KMS-11 (cell line): Measurements from ENCODE around the gene PSRC1.
"Not testable (repeated sequence)": the region's sequence is repeated elsewhere in the genome, so short reads cannot be mapped to it uniquely, and the experiment has no call there.

ENCODE experiments used
- H2AFZ ChIP-seq: fragments of 200-600 bp; sonication (generic); 2 replicates; pipeline ENCODE4 v1.6.1; 2016; ENCODE audit warnings: antibody characterized with exemption, mixed run types, low read depth
- H3K27ac ChIP-seq: fragments of 200-600 bp; sonication (generic); 2 replicates; pipeline ENCODE4 v1.6.1; 2016; ENCODE audit warnings: mild to moderate bottlenecking, mixed run types
- H3K27me3 ChIP-seq: fragments of 200-600 bp; sonication (generic); 2 replicates; pipeline ENCODE4 v1.6.1; 2017; ENCODE audit warnings: mild to moderate bottlenecking, low read depth, mixed run types, moderate library complexity; ENCODE audit not compliant: insufficient read depth
- H3K36me3 ChIP-seq: fragments of 200-600 bp; sonication (generic); 2 replicates; pipeline ENCODE4 v1.6.1; 2017; ENCODE audit warnings: mild to moderate bottlenecking, mixed run types; ENCODE audit not compliant: insufficient read depth
- H3K4me1 ChIP-seq: fragments of 200-600 bp; sonication (generic); 2 replicates; pipeline ENCODE4 v1.6.1; 2016; ENCODE audit warnings: mild to moderate bottlenecking, low read depth, mixed run types; ENCODE audit not compliant: poor library complexity, severe bottlenecking
- H3K4me2 ChIP-seq: fragments of 200-600 bp; sonication (generic); 2 replicates; pipeline ENCODE4 v1.7.0; 2016; ENCODE audit warnings: mild to moderate bottlenecking, mixed run types
- H3K4me3 ChIP-seq: fragments of 200-600 bp; sonication (generic); IDR thresholded peaks from 2 replicates; pipeline ENCODE4 v1.6.1; 2017; ENCODE audit warnings: low read depth, low read length, mixed read lengths; ENCODE audit not compliant: insufficient read depth
- H3K79me2 ChIP-seq: fragments of 200-600 bp; sonication (generic); 2 replicates; pipeline ENCODE4 v1.6.1; 2016; ENCODE audit warnings: low read depth, mixed run types; ENCODE audit not compliant: insufficient read depth
- H3K9ac ChIP-seq: fragments of 200-600 bp; sonication (generic); 2 replicates; pipeline ENCODE4 v1.6.1; 2016; ENCODE audit warnings: mild to moderate bottlenecking, mixed run types
- H4K20me1 ChIP-seq: fragments of 200-600 bp; sonication (generic); 2 replicates; pipeline ENCODE4 v1.6.1; 2016; ENCODE audit warnings: mild to moderate bottlenecking, mixed run types; ENCODE audit not compliant: insufficient read depth
- TF ChIP-seq, protein P1 (sequence below): fragments of 200-600 bp; sonication (generic); conservative IDR thresholded peaks from 2 replicates; pipeline ENCODE4 v1.6.1; 2017; ENCODE audit warnings: low read depth, mild to moderate bottlenecking, antibody characterized with exemption, low read length, moderate library complexity, mixed read lengths

The PSRC1 gene

DNA sequence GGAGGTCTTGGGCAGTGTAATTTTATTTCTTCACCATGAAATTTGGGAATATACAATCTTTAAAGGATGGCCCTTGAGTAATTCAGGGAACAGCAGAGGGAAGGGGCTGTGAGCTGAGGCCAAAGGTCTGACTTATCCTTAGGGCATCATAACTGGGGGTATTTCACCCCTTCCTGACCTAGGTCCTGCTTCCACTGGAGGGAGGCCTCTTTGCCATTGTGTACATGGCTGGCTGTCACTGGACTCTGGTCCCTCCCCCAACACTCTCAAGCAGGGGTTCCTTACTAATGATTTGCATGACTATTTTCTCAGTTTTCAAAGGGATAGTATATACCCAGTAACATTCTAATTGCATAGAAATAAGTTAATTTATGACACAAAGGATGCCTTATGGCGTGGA is 7.2 kb upstream of the PSRC1 start:
- TF ChIP-seq, protein P1, sequence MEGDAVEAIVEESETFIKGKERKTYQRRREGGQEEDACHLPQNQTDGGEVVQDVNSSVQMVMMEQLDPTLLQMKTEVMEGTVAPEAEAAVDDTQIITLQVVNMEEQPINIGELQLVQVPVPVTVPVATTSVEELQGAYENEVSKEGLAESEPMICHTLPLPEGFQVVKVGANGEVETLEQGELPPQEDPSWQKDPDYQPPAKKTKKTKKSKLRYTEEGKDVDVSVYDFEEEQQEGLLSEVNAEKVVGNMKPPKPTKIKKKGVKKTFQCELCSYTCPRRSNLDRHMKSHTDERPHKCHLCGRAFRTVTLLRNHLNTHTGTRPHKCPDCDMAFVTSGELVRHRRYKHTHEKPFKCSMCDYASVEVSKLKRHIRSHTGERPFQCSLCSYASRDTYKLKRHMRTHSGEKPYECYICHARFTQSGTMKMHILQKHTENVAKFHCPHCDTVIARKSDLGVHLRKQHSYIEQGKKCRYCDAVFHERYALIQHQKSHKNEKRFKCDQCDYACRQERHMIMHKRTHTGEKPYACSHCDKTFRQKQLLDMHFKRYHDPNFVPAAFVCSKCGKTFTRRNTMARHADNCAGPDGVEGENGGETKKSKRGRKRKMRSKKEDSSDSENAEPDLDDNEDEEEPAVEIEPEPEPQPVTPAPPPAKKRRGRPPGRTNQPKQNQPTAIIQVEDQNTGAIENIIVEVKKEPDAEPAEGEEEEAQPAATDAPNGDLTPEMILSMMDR = no peak
- Histone ChIP-seq H3K27me3 (no peaks in the 10 kb centered on the region), H4K20me1 (no peaks in the 10 kb centered on the region), H3K4me3 (no peak overlapping the region), H3K4me1 (no peaks in the 10 kb centered on the region), H3K27ac (no peak overlapping the region), H3K79me2 (no peaks in the 10 kb centered on the region), H3K36me3 (no peaks in the 10 kb centered on the region), H2AFZ (no peak overlapping the region), H3K4me2 (no peak overlapping the region), H3K9ac (no peak overlapping the region)

DNA sequence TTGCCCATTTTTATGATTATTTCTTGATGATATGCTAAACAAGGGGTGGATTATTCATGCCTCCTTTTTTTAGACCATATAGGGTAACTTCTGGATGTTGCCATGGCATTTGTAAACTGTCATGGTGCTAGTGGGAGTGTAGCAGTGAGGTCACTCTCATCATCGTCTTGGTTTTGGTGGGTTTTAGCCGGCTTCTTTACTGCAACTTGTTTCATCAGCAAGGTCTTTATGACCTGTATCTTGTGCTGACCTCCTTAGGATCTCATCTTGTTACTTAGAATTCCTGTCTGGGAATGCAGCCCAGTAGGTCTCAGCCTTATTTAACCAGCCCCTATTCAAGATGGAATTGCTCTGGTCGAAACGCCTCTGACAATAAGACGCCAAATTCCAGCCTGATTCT is 3.8 kb upstream of the PSRC1 start:
- not testable (repeated sequence) for H3K27ac ChIP-seq, H3K36me3 ChIP-seq, H2AFZ ChIP-seq, H4K20me1 ChIP-seq, H3K4me3 ChIP-seq, H3K79me2 ChIP-seq, H3K4me2 ChIP-seq, H3K27me3 ChIP-seq, H3K9ac ChIP-seq
- H3K4me1 ChIP-seq = peaks cover 21% of the 10 kb centered on the region

DNA sequence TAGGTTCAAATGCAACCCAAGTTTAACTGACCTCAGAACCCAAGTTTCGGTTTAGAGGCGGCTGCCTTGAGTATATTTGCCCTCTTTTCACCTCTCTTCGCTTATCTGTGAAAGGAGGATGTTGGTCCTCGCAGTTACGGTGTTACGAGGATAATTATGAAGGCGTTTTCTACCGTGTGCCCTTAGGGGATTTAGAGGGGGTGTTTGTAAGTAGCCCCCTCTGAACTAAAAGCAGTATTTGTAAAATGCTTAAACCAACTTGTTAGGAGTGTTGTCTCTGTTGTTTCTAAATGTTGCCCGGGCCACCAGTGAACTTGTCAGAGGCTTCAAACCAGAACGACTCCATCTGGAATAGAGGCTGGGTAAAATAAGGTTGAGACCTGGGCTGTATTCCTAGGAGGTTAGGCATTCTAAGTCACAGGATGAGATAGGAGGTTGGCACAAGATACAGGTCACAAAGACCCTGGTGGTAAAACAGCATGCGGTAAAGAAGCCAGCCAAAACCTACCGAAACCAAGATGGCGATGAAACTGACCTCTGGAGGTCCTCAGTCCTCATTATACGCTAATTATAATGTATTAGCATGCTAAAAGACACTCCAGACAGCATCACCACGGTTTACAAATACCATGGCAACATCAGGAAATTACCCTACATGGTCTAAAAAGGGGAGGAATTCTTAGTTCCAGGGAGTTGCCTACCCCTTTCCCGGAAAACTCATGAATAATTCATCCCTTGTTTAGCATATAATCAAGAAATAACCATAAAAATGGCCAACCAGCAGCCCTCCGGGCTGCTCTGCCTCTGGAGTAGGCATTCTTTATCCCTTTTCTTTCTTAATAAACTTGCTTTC is 1.0 kb upstream of the PSRC1 start:
- Histone ChIP-seq H3K36me3 (no peaks in the 10 kb centered on the region), H3K4me1 (peaks cover 25% of the 10 kb centered on the region), H3K27ac (peak overlapping the region; percentile 70), H3K4me3 (peak overlapping the region; percentile 98), H4K20me1 (no peaks in the 10 kb centered on the region), H3K4me2 (peak overlapping the region; percentile 89), H3K79me2 (no peaks in the 10 kb centered on the region), H3K9ac (peak overlapping the region; percentile 70), H2AFZ (peak overlapping the region; percentile 84), H3K27me3 (no peaks in the 10 kb centered on the region)
- TF ChIP-seq, protein P1 = peak; percentile 6; the same call in 1 of the 2 replicates

DNA sequence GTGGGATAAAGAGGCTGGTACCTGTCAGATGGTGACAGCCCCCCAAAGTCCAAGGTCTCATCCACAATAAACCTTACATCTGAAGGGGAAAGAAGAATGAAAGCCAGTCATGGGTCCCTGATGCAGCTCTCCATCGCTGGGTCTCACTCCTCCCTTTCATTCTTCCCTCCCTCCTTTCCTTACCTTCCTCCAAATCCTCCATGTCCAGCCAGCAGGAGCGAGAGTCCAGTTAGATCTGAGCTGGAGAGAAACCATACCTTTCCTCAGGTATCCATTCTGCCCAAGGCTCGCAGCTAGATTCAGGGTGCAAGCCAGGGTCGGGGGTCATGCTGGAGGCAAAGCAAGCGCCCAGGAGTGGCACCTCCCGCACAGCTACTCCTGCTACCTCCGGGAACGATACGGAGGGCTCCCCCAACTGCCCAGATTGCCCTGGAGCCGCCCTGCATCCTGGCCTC is 421 bp downstream of the PSRC1 start:
- peak overlapping the region; percentile 89 for H3K4me2 ChIP-seq
- peak overlapping the region; percentile 98 for H3K4me3 ChIP-seq
- H4K20me1 ChIP-seq = no peaks in the 10 kb centered on the region
- H3K27me3 ChIP-seq = no peaks in the 10 kb centered on the region
- H3K27ac ChIP-seq = no peak overlapping the region
- H3K79me2 ChIP-seq = no peaks in the 10 kb centered on the region
- H3K36me3 ChIP-seq = no peaks in the 10 kb centered on the region
- TF ChIP-seq, protein P1 = no peak
- H3K4me1 ChIP-seq = peaks cover 32% of the 10 kb centered on the region
- H3K9ac ChIP-seq = peak overlapping the region; percentile 70
- peak overlapping the region; percentile 84 for H2AFZ ChIP-seq
